Skeletal muscle tissue (tissue), 4 donors: Measurements from ENCODE around the gene HOMEZ. TPM values are rescaled to one million over a fixed set of nuclear protein-coding genes. Genes with fewer than 3 reads are reported as not detected.

Experiments used
- H3K27ac ChIP-seq: one replicate; pipeline ENCODE4 v1.7.0; 2013; ENCODE audit warnings: mild to moderate bottlenecking, low read depth, low read length, inconsistent platforms
- H3K27me3 ChIP-seq, 3 donors: one replicate each; pipeline ENCODE4 v1.7.0; 2013; ENCODE audit warnings: low read length in 3 of 3; ENCODE audit not compliant: control insufficient read depth in 3 of 3, insufficient read depth in 3 of 3
- H3K36me3 ChIP-seq, 3 donors: one replicate each; pipeline ENCODE4 v1.7.0; 2013; ENCODE audit warnings: low read length in 3 of 3; ENCODE audit not compliant: control insufficient read depth in 3 of 3, insufficient read depth in 3 of 3
- H3K4me1 ChIP-seq, 3 donors: one replicate each; pipeline ENCODE4 v1.7.0; 2013; ENCODE audit warnings: low read length in 3 of 3, mild to moderate bottlenecking in 3 of 3; ENCODE audit not compliant: control insufficient read depth in 3 of 3, insufficient read depth in 3 of 3
- H3K4me3 ChIP-seq, 3 donors: one replicate each; pipeline ENCODE4 v1.7.0; 2013; ENCODE audit warnings: low read length in 3 of 3
- H3K9ac ChIP-seq, 3 donors: one replicate each; pipeline ENCODE4 v1.7.0; 2013; ENCODE audit warnings: low read length in 3 of 3, mild to moderate bottlenecking in 3 of 3, moderate library complexity in 2 of 3, low read depth in 1 of 3
- H3K9me3 ChIP-seq, 3 donors: one replicate each; pipeline ENCODE4 v1.7.0; 2013; ENCODE audit warnings: low read length in 3 of 3; ENCODE audit not compliant: control insufficient read depth in 3 of 3
- total RNA-seq: library from RNA; depleted of rRNA; stranded (reverse); fragments of >200 nt; gene quantifications from one replicate; pipeline ENCODE4 v1.2.3, GENCODE V29; 2014
- donor health status: Osteomylitis.

Gene HOMEZ
- total RNA-seq, 1 donor from 2014 or later: 5.7 TPM

DNA sequence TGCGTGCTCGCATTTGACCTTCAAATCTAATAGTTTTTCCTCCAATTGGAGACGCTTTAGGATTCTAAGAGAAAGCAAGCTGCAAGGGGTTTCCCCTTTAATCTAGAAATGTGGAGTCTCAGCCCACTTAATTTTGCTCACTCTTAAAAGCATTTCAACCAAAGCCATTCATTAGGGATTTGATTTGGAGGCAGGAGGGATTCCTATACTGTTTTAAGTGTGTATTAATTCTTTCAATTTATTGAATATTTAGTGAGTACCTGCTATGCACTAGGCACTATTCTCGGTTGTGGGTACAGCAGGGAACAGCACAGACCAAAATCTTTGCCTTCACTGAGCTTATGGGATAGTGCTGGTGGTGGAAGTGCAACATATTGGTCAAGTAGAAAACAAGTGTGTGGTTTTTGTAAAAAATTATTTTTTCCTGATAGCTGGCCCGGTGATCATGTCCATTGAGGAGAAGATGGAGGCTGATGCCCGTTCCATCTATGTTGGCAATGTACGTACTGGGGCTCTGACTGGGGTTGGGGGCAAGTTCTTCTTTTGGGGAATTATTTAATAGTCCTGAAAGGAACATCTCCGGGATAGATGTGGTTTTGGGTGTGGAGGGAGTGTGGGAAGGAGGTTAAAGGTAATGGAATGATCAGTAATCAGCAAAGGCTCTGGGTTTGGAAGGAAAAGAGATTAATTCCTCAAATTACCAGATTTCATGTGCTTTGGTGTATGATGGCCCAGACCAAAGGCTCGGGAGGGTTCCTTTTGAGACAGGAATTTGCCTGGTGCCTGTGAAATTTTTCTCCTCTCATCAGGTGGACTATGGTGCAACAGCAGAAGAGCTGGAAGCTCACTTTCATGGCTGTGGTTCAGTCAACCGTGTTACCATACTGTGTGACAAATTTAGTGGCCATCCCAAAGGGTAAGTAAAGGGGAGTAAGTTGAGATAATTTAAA lies 36.9 kb upstream of the HOMEZ start:
- Histone ChIP-seq H3K4me3 (peak overlapping the region; percentile 88 to 95 (median 92)), H3K9ac (peak overlapping the region; percentile 84 to 91 (median 90)), H3K27ac (peak overlapping the region; percentile 97), H3K9me3 (no peaks in the 10 kb centered on the region), H3K36me3 (peaks cover 20 to 27% (median 23%) of the 10 kb centered on the region in 3 donors), H3K27me3 (no peaks in the 10 kb centered on the region), H3K4me1 (peaks cover 20 to 22% (median 20%) of the 10 kb centered on the region in 3 donors)

- no peaks in the 10 kb centered on the region for H3K9me3 ChIP-seq
- peaks cover 20 to 27% (median 23%) of the 10 kb centered on the region in 3 donors for H3K36me3 ChIP-seq
- H3K9ac ChIP-seq: peak overlapping the region; percentile 84 to 91 (median 90)
- H3K4me3 ChIP-seq: peak overlapping the region; percentile 88 to 95 (median 92)
- H3K27me3 ChIP-seq: no peaks in the 10 kb centered on the region
- peaks cover 20 to 22% (median 20%) of the 10 kb centered on the region in 3 donors for H3K4me1 ChIP-seq
- H3K27ac ChIP-seq: peak overlapping the region; percentile 97
Measured at GRCh38 chr14:23321572-23322547, 35.9 kb upstream of the HOMEZ start.

DNA sequence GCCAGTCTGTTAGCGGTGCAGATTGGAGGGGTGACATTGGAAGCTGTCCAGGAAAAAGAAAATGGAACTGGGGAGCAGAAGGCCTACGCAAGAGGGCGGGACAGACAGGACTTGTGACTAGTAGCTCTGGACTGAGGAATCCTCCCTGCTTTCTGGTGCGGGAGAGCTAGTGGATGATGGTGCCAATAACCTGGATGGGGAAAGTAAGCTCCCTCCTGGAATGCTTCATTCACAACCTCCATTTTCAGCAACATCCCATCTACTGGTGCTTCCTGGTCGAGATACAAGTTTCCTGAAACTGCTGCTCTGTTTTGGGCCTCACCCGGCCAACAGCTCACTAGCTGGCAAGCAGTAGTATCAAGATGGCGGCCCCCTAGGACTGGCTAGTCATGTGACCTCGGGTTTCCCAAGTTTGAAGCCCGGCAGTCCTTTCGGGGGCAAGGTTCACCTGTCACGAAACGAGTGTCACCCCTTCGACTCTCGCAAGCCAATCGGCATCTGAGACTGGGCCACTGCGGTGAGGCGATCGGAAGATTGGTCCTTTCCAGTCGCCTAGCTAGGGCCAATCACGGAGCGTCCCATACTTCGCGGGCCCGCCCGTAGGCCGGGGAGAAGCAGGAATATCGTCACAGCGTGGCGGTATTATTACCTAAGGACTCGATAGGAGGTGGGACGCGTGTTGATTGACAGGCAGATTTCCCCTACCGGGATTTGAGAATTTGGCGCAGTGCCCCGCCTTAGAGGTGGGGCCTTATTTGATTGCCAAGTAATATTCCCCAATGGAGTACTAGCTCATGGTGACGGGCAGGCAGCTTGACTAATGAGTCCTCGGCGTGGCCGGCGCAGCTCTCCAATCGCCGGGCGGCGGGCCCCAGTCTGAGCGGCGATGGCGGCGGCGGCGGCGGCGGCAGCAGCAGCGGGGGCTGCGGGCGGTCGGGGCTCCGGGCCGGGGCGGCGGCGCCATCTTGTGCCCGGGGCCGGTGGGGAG lies 34.9 kb upstream of the HOMEZ start, which contains the start of gene PABPN1:
TSS of gene PABPN1 (plus strand) at position 874 of the 988 bp plus-strand sequence. CDS start at position 887, 13 bp downstream.
- Histone ChIP-seq H3K36me3 (peaks cover 20 to 27% (median 23%) of the 10 kb centered on the region in 3 donors), H3K4me3 (peak within 1 kb of the TSS; percentile 88 to 95 (median 92)), H3K27ac (peak within 1 kb of the TSS; percentile 97), H3K4me1 (peaks cover 20 to 22% (median 20%) of the 10 kb centered on the region in 3 donors), H3K9ac (peak within 1 kb of the TSS; percentile 84 to 91 (median 90)), H3K27me3 (no peaks in the 10 kb centered on the region), H3K9me3 (no peaks in the 10 kb centered on the region)

DNA sequence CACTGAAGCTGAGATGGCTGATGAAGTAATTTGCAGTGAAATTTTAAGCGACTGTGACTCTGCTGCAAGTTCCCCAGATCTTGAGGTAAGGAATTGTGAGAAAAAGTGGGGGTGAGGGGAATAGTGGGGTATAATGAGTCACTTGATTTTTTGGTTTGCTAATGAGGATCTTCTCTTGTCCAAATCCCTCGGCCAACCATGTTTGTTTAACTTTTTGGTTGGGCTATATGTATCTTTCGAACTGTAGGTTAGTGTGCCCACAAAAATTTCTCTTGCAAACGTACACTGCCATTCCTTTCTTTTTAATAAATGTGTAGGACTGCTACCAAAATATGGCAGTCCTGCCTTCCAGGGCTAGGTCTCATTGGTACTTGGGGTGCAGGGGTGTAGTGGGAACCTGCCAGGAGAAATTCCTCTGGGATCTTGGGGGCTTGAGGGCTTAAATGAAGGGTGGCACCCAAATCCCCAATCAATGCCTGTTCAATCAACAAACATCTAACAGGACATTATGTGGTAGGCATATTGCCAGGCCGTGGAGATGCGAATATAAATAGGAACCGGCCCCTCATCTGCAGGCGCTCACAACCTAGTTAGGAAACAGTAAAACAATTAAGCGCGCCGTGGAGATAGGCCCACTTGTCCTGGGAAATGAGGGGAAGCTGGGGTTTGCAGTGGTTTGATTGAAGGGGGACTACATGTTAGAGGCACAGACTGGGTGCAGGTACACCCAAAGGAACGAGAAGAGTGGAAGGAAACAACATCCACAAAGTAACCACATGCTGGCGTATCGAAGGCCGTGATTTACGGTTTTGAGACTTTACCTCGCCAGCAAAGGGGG lies 34.0 kb upstream of the HOMEZ start:
- H3K36me3 ChIP-seq: peaks cover 19 to 22% (median 22%) of the 10 kb centered on the region in 3 donors
- peak overlapping the region; percentile 84 to 88 (median 86) for H3K4me3 ChIP-seq
- H3K9me3 ChIP-seq: no peaks in the 10 kb centered on the region
- no peaks in the 10 kb centered on the region for H3K27me3 ChIP-seq
- H3K4me1 ChIP-seq: peaks cover 20 to 22% (median 20%) of the 10 kb centered on the region in 3 donors
- H3K9ac ChIP-seq: peak overlapping the region; percentile 69 to 86 (median 80)
- peak overlapping the region; percentile 97 for H3K27ac ChIP-seq

DNA sequence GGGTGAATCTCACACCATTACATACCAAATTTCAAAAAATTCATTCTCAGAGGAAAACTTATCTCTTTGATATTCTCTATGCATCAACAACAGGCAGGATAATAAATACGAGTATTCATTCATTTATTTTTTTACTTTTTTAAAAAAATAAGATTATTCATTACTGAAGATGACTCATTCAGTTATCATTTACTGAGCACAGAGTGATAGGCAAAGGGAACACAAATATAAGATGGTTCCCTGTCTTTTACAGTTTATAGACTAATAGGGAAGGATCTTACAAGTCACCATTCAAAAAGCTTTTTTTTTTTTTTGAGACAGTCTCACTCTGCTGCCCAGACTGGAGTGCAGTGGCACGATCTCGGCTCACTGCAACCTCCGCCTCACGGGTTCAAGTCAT lies 30.4 kb upstream of the HOMEZ start:
- Histone ChIP-seq H3K4me1 (peaks cover 6 to 8% (median 6%) of the 10 kb centered on the region in 3 donors), H3K27me3 (no peaks in the 10 kb centered on the region), H3K4me3 (no peak overlapping the region), H3K9ac (no peak overlapping the region), H3K36me3 (peaks cover 0 to under 1% (median 0%) of the 10 kb centered on the region in 3 donors), H3K9me3 (no peaks in the 10 kb centered on the region), H3K27ac (no peak overlapping the region)

DNA sequence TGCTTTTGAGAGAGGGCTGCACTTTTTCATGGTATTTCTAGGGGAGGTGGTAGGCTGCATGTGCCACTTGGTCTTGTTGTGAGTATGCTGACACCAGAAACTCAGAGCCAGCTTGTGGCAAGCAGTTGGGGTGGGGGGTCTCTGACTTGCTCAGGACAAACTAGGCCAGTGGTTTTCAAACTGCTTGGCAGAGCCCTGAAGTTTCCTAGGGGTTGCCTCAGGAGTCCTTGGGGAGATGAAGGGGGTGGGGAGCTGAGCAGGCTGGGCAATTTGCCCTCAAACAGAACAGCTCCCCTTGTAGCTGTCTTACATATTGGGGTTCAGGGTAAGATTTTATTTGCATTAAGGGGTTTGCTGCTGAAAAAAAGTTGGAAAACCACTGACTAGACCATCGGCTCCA lies 24.6 kb upstream of the HOMEZ start:
- H3K27me3 ChIP-seq: no peaks in the 10 kb centered on the region
- H3K4me3 ChIP-seq: no peak overlapping the region
- peak overlapping the region in 1 of 3 donors; percentile 40 for H3K9ac ChIP-seq
- peaks cover 21 to 34% (median 22%) of the 10 kb centered on the region in 3 donors for H3K36me3 ChIP-seq
- no peak overlapping the region for H3K27ac ChIP-seq
- H3K4me1 ChIP-seq: peaks cover 29 to 40% (median 31%) of the 10 kb centered on the region in 3 donors
- no peaks in the 10 kb centered on the region for H3K9me3 ChIP-seq

DNA sequence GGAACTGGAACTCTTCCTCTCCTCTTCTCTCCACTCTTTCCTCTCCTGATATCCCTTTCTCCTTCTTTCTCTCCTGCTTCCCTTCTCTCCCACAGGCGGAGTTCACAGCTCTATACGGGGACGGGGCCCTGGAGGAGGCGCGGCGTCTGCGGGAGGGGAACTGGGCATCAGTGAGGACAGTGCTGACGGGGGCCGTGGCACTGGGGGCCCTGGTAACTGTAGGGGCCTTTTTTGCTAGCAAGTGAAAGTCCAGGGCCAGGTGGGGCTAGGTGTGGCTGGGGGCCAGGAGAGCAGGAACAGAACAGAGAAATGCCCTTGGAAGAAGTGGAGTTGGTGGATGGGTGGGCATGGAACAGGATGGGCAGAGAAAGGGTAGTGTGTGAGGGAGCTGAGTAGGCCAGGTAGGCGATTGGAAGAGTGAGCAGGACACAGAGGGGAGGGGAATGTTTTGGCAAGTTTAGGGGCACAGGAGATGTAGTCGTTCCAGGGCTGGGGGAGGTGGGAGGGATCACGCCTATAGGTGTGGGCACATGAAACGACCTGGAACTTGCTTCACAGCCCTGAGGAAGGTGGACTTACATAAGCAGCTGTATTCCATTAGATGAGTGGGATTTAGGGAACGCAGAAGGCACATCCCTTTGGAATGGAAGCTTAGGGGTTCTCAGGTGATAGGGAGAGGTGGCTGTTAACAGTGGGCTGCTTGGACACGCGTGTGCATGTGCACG lies 23.0 kb upstream of the HOMEZ start:
- Histone ChIP-seq H3K9ac (peak overlapping the region in 1 of 3 donors; percentile 23), H3K36me3 (peaks cover 21 to 34% (median 22%) of the 10 kb centered on the region in 3 donors), H3K27me3 (no peaks in the 10 kb centered on the region), H3K27ac (no peak overlapping the region), H3K4me1 (peaks cover 30 to 41% (median 31%) of the 10 kb centered on the region in 3 donors), H3K4me3 (no peak overlapping the region), H3K9me3 (no peaks in the 10 kb centered on the region)
